CD4-positive, CD25-positive, alpha-beta regulatory T cell (primary cell): ENCODE measurements around the gene SAMD14. TPM values are rescaled to one million over a fixed set of nuclear protein-coding genes. Genes with fewer than 3 reads are reported as not detected.

ENCODE experiments used
- ATAC-seq, 2 donors: fragments of 150-1000 bp; cut with Tn5 transposase; one replicate each; pipeline ENCODE4 v1.10.0; 2021; ENCODE audit warnings: low read depth in 2 of 2, moderate number of reproducible peaks in 2 of 2, moderate library complexity in 1 of 2
- DNase-seq, 3 donors: peaks; one replicate each; pipeline versions ENCODE4 v3.0.0 to v3.0.0-alpha.2; 2012 to 2022; ENCODE audit warnings: mixed read lengths in 1 of 3
- H3K27ac ChIP-seq: one replicate; pipeline ENCODE4 v1.7.0; 2013; ENCODE audit warnings: mild to moderate bottlenecking, low read length; ENCODE audit not compliant: insufficient read depth, poor library complexity, severe bottlenecking
- H3K27me3 ChIP-seq: one replicate; pipeline ENCODE4 v1.7.0; 2013; ENCODE audit warnings: low read length; ENCODE audit not compliant: control insufficient read depth, insufficient read depth
- H3K36me3 ChIP-seq: one replicate; pipeline ENCODE4 v1.7.0; 2013; ENCODE audit warnings: mild to moderate bottlenecking, low read length, moderate library complexity; ENCODE audit not compliant: control insufficient read depth, insufficient read depth
- H3K4me1 ChIP-seq: 2 replicates; pipeline ENCODE4 v1.7.0; 2013; ENCODE audit warnings: mild to moderate bottlenecking, low read length; ENCODE audit not compliant: insufficient read depth, control insufficient read depth, poor library complexity, severe bottlenecking
- H3K4me3 ChIP-seq: one replicate; pipeline ENCODE4 v1.7.0; 2013; ENCODE audit warnings: low read depth, mild to moderate bottlenecking, low read length, moderate library complexity
- H3K9me3 ChIP-seq, 2 experiments: 1 replicate in 1 of 2; 2 replicates in 1 of 2; pipeline ENCODE4 v1.7.0; 2013; ENCODE audit warnings: low read length in 2 of 2, mild to moderate bottlenecking in 1 of 2, moderate library complexity in 1 of 2; ENCODE audit not compliant: control insufficient read depth in 2 of 2
- H3K27ac Mint-ChIP-seq, 3 donors: one replicate each; pipeline ENCODE4 v1.8.0; 2020 to 2022; ENCODE audit warnings: mild to moderate bottlenecking in 3 of 3, mixed read lengths in 3 of 3, moderate library complexity in 2 of 3
- H3K27me3 Mint-ChIP-seq: one replicate; pipeline ENCODE4 v1.8.0; 2022; ENCODE audit warnings: mild to moderate bottlenecking, mixed read lengths
- H3K36me3 Mint-ChIP-seq: one replicate; pipeline ENCODE4 v1.8.0; 2020; ENCODE audit warnings: mixed read lengths
- H3K4me1 Mint-ChIP-seq, 4 donors: one replicate each; pipeline ENCODE4 v1.8.0; 2020 to 2022; ENCODE audit warnings: mixed read lengths in 4 of 4, mild to moderate bottlenecking in 1 of 4
- H3K4me3 Mint-ChIP-seq, 4 donors: one replicate each; pipeline ENCODE4 v1.8.0; 2020 to 2022; ENCODE audit warnings: mild to moderate bottlenecking in 4 of 4, mixed read lengths in 4 of 4, moderate library complexity in 3 of 4
- H3K9me3 Mint-ChIP-seq, 7 donors: one replicate each; pipeline ENCODE4 v1.8.0; 2020 to 2022; ENCODE audit warnings: mixed read lengths in 7 of 7, mild to moderate bottlenecking in 3 of 7, moderate library complexity in 2 of 7
- polyA plus RNA-seq, 4 donors: library from polyadenylated mRNA; unstranded; fragments of 300-500 nt; fragmentation: Illumina TruSeq; gene quantifications; one replicate each; pipeline ENCODE4 v1.2.3, GENCODE V29; 2021
- total RNA-seq: library from RNA; stranded (reverse); gene quantifications from one replicate; pipeline ENCODE4 v1.2.3, GENCODE V29; 2022

Gene SAMD14
- total and polyA plus RNA-seq, 5 donors from 2014 or later = 0.09 to 0.96 TPM; not detected in 3

DNA sequence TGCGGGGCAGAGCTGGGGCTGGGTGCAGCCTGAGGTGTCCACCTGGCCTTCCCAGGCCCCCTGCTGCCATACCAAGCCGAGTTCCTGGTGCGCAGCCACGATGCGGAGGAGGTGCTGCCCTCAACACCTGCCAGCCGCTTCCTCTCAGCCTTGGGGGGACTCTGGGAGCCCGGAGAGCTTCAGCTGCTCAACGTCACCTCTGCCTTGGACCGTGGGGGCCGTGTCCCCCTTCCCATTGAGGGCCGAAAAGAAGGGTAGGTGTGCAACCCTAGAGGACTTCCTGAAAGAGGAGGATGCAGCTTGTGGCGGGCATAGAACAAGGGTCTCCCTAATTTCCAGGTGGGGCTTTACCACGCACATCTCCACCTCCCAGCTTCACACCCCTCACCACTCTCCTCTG lies 38.4 kb upstream of the SAMD14 start:
- DNase-seq = no peak
- Mint-ChIP-seq H3K4me3 (no peak overlapping the region), H3K36me3 (no peaks in the 10 kb centered on the region), H3K4me1 (peaks cover 0 to 9% (median 7%) of the 10 kb centered on the region in 4 donors), H3K9me3 (peaks cover 0 to 4% (median 0%) of the 10 kb centered on the region in 7 donors), H3K27me3 (peaks cover 12% of the 10 kb centered on the region), H3K27ac (peak overlapping the region in 2 of 3 donors; percentile 67 to 78)
- H3K36me3 ChIP-seq = no peaks in the 10 kb centered on the region
- H3K27me3 ChIP-seq = no peaks in the 10 kb centered on the region
- H3K9me3 ChIP-seq = no peaks in the 10 kb centered on the region
- ATAC-seq = no peak
- H3K27ac ChIP-seq = peak overlapping the region; percentile 19
- peaks cover 10% of the 10 kb centered on the region for H3K4me1 ChIP-seq
- no peak overlapping the region for H3K4me3 ChIP-seq

- peaks cover 11% of the 10 kb centered on the region for H3K4me1 ChIP-seq
- Mint-ChIP-seq H3K4me1 (peaks cover 0 to 12% (median 9%) of the 10 kb centered on the region in 4 donors), H3K27me3 (peaks cover 10% of the 10 kb centered on the region), H3K36me3 (no peaks in the 10 kb centered on the region), H3K4me3 (peak overlapping the region in 1 of 4 donors; percentile 47), H3K9me3 (peaks cover 0 to 4% (median 0%) of the 10 kb centered on the region in 7 donors), H3K27ac (no peak overlapping the region)
- no peaks in the 10 kb centered on the region for H3K9me3 ChIP-seq
- no peaks in the 10 kb centered on the region for H3K36me3 ChIP-seq
- no peak overlapping the region for H3K4me3 ChIP-seq
- no peak for DNase-seq
- H3K27me3 ChIP-seq = no peaks in the 10 kb centered on the region
- no peak overlapping the region for H3K27ac ChIP-seq
- ATAC-seq = no peak
These were observed 37.4 kb upstream of the SAMD14 start for GRCh38 chr17:50167371-50167770.

DNA sequence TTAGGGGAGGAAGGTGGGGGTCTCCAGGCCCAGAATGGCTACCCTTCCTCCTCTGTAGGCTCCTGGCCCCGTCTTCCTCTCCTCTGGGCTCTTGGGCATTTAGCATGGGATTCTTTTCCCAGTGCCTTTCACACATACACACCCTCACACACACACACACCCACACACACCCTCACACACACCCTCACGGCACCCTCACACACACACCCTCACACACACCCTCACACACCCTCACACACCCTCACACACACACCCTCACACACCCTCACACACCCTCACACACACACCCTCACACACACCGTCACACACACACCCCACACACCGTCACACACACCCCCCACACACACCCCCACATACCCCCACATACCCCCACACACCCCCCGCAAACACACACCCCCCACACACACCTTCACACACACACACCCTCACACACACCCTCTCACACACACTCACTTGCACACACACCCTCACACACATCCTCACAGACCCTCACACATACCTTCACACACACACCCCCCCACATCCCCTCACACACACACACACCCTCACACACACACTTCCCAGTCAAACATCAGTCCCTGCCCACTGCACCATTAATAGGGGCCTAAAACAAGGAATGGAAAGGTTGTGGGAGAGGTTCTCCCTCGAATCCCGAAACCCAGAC lies 36.7 kb upstream of the SAMD14 start:
- peaks cover 10% of the 10 kb centered on the region for H3K27me3 Mint-ChIP-seq
- Histone ChIP-seq H3K27ac (no peak overlapping the region), H3K4me3 (no peak overlapping the region), H3K4me1 (peaks cover 19% of the 10 kb centered on the region), H3K27me3 (no peaks in the 10 kb centered on the region), H3K9me3 (no peaks in the 10 kb centered on the region), H3K36me3 (no peaks in the 10 kb centered on the region)
- ATAC-seq = no peak
- no peak overlapping the region for H3K27ac Mint-ChIP-seq
- peaks cover 0 to 4% (median 0%) of the 10 kb centered on the region in 7 donors for H3K9me3 Mint-ChIP-seq
- H3K4me3 Mint-ChIP-seq = peak overlapping the region in 1 of 4 donors; percentile 47
- peaks cover 2 to 19% (median 12%) of the 10 kb centered on the region in 4 donors for H3K4me1 Mint-ChIP-seq
- H3K36me3 Mint-ChIP-seq = no peaks in the 10 kb centered on the region
- DNase-seq = no peak

DNA sequence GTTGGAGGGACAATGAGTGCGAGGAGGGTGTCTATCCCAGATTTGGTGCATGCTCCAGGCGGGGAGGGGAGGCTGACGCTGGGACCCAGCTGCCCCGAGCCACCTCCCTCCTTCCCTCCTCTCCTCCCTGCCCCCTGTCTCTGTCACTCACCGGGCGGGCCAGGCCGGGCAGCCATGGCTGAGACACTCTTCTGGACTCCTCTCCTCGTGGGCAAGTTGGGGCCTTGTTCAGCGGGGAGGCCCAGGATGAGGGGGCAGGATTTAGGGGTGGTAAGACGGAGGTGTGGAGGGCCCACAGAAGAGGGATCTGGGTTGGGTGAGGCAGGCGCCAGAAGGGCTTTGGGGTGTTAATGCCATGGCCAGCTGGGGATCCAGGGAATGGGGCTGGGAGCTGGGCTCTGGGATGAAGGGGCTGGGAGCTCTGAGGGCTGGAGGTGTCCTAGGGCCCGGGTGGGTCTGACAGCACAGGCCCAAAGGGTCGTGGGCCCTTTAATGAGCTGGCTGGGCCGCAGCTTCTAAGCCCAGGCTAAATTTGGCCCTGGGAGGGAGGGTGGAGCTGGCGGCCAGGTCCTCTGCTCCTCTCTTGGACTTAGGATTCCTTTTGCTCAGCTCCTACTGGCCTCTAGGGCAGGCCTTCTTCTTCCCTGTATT lies 36.0 kb upstream of the SAMD14 start, which contains the start of gene SGCA:
Gene SGCA (plus strand): TSS at position 139 of the 651 bp plus-strand sequence. CDS start 36 bp downstream, at position 175.
- H3K9me3 Mint-ChIP-seq = peaks cover 0 to 4% (median 0%) of the 10 kb centered on the region in 7 donors
- peaks cover 5 to 26% (median 16%) of the 10 kb centered on the region in 4 donors for H3K4me1 Mint-ChIP-seq
- no peak within 1 kb of the TSS for H3K4me3 Mint-ChIP-seq
- H3K27me3 Mint-ChIP-seq = peaks cover 11% of the 10 kb centered on the region
- H3K9me3 ChIP-seq = no peaks in the 10 kb centered on the region
- no peak within 1 kb of the TSS for H3K4me3 ChIP-seq
- no peak within 1 kb of the TSS for H3K27ac ChIP-seq
- no peaks in the 10 kb centered on the region for H3K27me3 ChIP-seq
- no peaks in the 10 kb centered on the region for H3K36me3 ChIP-seq
- peaks cover 25% of the 10 kb centered on the region for H3K4me1 ChIP-seq
- DNase-seq (no peak), ATAC-seq (no peak)
- no peaks in the 10 kb centered on the region for H3K36me3 Mint-ChIP-seq
- peak within 1 kb of the TSS in 1 of 3 donors; percentile 68 for H3K27ac Mint-ChIP-seq

GRCh38 chr17:50165466-50165865 lies 35.5 kb upstream of the SAMD14 start:
- H3K36me3 Mint-ChIP-seq = no peaks in the 10 kb centered on the region
- DNase-seq = no peak
- H3K9me3 ChIP-seq = no peaks in the 10 kb centered on the region
- H3K4me1 Mint-ChIP-seq = peaks cover 5 to 29% (median 17%) of the 10 kb centered on the region in 4 donors
- H3K9me3 Mint-ChIP-seq = peaks cover 0 to 4% (median 0%) of the 10 kb centered on the region in 7 donors
- no peak overlapping the region for H3K4me3 Mint-ChIP-seq
- ATAC-seq = no peak
- H3K36me3 ChIP-seq = no peaks in the 10 kb centered on the region
- no peak overlapping the region for H3K4me3 ChIP-seq
- peak overlapping the region in 1 of 3 donors; percentile 68 for H3K27ac Mint-ChIP-seq
- H3K27ac ChIP-seq = no peak overlapping the region
- no peaks in the 10 kb centered on the region for H3K27me3 ChIP-seq
- peaks cover 14% of the 10 kb centered on the region for H3K27me3 Mint-ChIP-seq
- H3K4me1 ChIP-seq = peaks cover 27% of the 10 kb centered on the region

DNA sequence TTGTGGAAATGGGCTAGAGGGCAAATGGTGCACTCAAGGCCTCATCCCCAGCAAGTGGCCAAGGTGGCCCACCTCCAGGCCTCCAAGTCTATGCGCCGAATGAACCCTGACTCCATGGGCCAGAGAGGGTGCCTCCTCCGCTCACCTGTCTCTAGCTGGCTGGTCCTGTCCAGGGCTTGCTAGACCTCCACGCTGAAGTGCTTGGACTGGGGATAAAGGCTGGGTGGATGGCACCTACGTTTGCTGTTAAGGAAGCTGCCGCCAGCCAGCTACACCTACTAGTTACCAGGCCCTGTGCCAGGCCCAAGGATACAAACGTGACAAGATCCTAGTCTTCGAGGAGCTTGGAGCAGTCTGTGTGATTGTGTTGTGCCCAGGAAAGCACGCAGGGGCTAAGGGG lies 35.1 kb upstream of the SAMD14 start:
- H3K27ac Mint-ChIP-seq = peak overlapping the region in 1 of 3 donors; percentile 68
- H3K27me3 ChIP-seq = no peaks in the 10 kb centered on the region
- no peak overlapping the region for H3K4me3 Mint-ChIP-seq
- H3K27me3 Mint-ChIP-seq = peaks cover 14% of the 10 kb centered on the region
- no peak overlapping the region for H3K27ac ChIP-seq
- H3K4me1 Mint-ChIP-seq = peaks cover 5 to 29% (median 18%) of the 10 kb centered on the region in 4 donors
- H3K36me3 ChIP-seq = no peaks in the 10 kb centered on the region
- peaks cover 0 to 4% (median 0%) of the 10 kb centered on the region in 7 donors for H3K9me3 Mint-ChIP-seq
- H3K4me3 ChIP-seq = no peak overlapping the region
- ATAC-seq (no peak), DNase-seq (no peak)
- peaks cover 27% of the 10 kb centered on the region for H3K4me1 ChIP-seq
- no peaks in the 10 kb centered on the region for H3K36me3 Mint-ChIP-seq
- H3K9me3 ChIP-seq = no peaks in the 10 kb centered on the region

DNA sequence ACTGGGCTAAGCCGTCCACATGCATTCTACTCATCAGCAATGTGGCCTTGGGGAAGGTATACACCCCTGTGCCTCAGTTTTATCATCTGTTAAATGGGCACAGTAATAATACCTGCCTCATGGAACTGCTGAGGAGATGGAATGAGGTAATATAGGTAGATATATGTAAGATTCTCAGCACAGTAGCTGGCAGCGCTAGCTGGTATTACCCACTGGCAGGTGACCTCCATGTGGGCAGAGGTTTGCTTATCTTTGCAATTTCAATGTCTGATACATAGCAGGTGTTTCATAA lies 34.7 kb upstream of the SAMD14 start:
- no peaks in the 10 kb centered on the region for H3K36me3 Mint-ChIP-seq
- H3K4me3 ChIP-seq = no peak overlapping the region
- no peak overlapping the region for H3K4me3 Mint-ChIP-seq
- no peaks in the 10 kb centered on the region for H3K36me3 ChIP-seq
- no peak overlapping the region for H3K27ac Mint-ChIP-seq
- DNase-seq (no peak), ATAC-seq (no peak)
- H3K4me1 Mint-ChIP-seq = peaks cover 5 to 29% (median 20%) of the 10 kb centered on the region in 4 donors
- peaks cover 0 to 4% (median 0%) of the 10 kb centered on the region in 7 donors for H3K9me3 Mint-ChIP-seq
- peaks cover 16% of the 10 kb centered on the region for H3K27me3 Mint-ChIP-seq
- no peaks in the 10 kb centered on the region for H3K9me3 ChIP-seq
- no peaks in the 10 kb centered on the region for H3K27me3 ChIP-seq
- H3K4me1 ChIP-seq = peaks cover 27% of the 10 kb centered on the region
- no peak overlapping the region for H3K27ac ChIP-seq
